ENCODE data around the gene TARS1. TPM values are rescaled to one million over a fixed set of nuclear protein-coding genes. Genes with fewer than 3 reads are reported as not detected.

The TARS1 gene
- total RNA-seq, 1 experiment from 2014 or later = 324 TPM

DNA sequence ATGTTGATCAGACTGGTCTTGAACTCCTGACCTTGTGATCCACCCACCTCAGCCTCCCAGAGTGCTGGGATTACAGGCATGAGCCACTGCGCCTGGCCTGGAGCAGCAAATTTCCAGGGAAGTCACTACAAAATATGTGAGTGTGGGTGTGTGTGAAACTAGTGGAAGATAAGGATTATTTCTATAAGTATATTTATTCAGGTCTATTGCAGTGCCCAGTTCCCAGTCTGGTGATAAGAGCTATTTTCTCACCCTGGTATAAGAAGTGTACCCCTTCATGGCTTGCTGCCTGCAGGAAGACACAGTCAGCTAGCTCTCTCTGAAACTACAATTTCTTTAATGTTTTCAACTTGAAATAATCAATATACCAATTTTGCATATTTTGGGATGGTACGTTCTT lies 37.1 kb downstream of the TARS1 start:
- Histone ChIP-seq H3K4me1 (ENCODE audit: insufficient read depth, low read length, poor library complexity, severe bottlenecking) (peaks cover 5% of the 10 kb centered on the region), H3K4me3 (ENCODE audit: low read depth, low read length, poor library complexity, severe bottlenecking) (no peak overlapping the region), H3K36me3 (ENCODE audit: insufficient read depth, low read length, poor library complexity, severe bottlenecking) (peaks cover 21% of the 10 kb centered on the region), H3K27ac (ENCODE audit: low read depth, low read length, poor library complexity, severe bottlenecking) (no peak overlapping the region), H3K9me3 (ENCODE audit: low read depth, low read length, poor library complexity, severe bottlenecking) (no peaks in the 10 kb centered on the region), H3K27me3 (replicated peaks; ENCODE audit: insufficient read depth, low read depth, low read length, poor library complexity) (no peaks in the 10 kb centered on the region)
- POLR2A ChIA-PET (ENCODE audit: low non-redundant PET) = no interaction called here
- intact Hi-C loops (cut with micrococcal nuclease; ENCODE audit: unreplicated experiment) = loop anchor here (10.0 kb wide), 1 partner anchor 327 kb away; no protein-coding TSS in a partner anchor
- CTCF ChIA-PET = no interaction called here
- BruUV-seq (replicated peaks) = no TSS peak
- TF ChIP-seq EZH2 (IDR thresholded peaks at IDR 0.05; ENCODE audit: borderline replicate concordance, low read depth, low read length, poor library complexity, severe bottlenecking) = no peak
- TF ChIP-seq, protein P1, sequence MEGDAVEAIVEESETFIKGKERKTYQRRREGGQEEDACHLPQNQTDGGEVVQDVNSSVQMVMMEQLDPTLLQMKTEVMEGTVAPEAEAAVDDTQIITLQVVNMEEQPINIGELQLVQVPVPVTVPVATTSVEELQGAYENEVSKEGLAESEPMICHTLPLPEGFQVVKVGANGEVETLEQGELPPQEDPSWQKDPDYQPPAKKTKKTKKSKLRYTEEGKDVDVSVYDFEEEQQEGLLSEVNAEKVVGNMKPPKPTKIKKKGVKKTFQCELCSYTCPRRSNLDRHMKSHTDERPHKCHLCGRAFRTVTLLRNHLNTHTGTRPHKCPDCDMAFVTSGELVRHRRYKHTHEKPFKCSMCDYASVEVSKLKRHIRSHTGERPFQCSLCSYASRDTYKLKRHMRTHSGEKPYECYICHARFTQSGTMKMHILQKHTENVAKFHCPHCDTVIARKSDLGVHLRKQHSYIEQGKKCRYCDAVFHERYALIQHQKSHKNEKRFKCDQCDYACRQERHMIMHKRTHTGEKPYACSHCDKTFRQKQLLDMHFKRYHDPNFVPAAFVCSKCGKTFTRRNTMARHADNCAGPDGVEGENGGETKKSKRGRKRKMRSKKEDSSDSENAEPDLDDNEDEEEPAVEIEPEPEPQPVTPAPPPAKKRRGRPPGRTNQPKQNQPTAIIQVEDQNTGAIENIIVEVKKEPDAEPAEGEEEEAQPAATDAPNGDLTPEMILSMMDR (conservative IDR thresholded peaks at IDR 0.05; ENCODE audit: low read depth, low read length) = no peak
- DNase-seq (ENCODE audit: low spot score) = no peak

DNA sequence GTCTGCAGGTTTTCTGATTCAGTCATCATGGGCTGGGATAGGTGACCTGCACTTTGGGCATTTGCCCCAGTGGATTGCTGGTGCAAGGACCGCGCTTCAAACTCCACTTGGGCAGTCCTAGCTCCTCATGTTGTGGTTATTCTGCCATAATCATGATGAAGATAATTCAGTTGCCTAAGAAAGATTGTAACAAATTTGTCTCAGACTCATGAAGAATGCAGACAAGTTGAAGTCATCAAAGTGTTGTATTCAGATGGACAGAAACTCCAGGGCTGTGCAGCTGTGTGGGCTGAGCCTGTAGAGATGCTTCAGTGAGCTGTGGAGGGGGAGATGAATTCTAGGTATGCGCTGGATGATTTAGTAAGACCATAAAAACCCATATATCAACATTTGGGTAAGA lies 38.5 kb downstream of the TARS1 start:
- H3K27ac ChIP-seq (ENCODE audit: low read depth, low read length, poor library complexity, severe bottlenecking) = no peak overlapping the region
- POLR2A ChIA-PET (ENCODE audit: low non-redundant PET) = no interaction called here
- no peak for DNase-seq (ENCODE audit: low spot score)
- no peaks in the 10 kb centered on the region for H3K9me3 ChIP-seq (ENCODE audit: low read depth, low read length, poor library complexity, severe bottlenecking)
- H3K36me3 ChIP-seq (ENCODE audit: insufficient read depth, low read length, poor library complexity, severe bottlenecking) = peaks cover 7% of the 10 kb centered on the region
- peaks cover 6% of the 10 kb centered on the region for H3K4me1 ChIP-seq (ENCODE audit: insufficient read depth, low read length, poor library complexity, severe bottlenecking)
- no peak overlapping the region for H3K4me3 ChIP-seq (ENCODE audit: low read depth, low read length, poor library complexity, severe bottlenecking)
- H3K27me3 ChIP-seq (replicated peaks; ENCODE audit: insufficient read depth, low read depth, low read length, poor library complexity) = no peaks in the 10 kb centered on the region
- no TSS peak for BruUV-seq (replicated peaks)
- TF ChIP-seq EZH2 (IDR thresholded peaks at IDR 0.05; ENCODE audit: borderline replicate concordance, low read depth, low read length, poor library complexity, severe bottlenecking) = no peak
- TF ChIP-seq, protein P1 (conservative IDR thresholded peaks at IDR 0.05; ENCODE audit: low read depth, low read length) = no peak
- CTCF ChIA-PET = no interaction called here
- intact Hi-C loops (cut with micrococcal nuclease; ENCODE audit: unreplicated experiment) = loop anchor here (10.0 kb wide), 1 partner anchor 325 kb away; no protein-coding TSS in a partner anchor

DNA sequence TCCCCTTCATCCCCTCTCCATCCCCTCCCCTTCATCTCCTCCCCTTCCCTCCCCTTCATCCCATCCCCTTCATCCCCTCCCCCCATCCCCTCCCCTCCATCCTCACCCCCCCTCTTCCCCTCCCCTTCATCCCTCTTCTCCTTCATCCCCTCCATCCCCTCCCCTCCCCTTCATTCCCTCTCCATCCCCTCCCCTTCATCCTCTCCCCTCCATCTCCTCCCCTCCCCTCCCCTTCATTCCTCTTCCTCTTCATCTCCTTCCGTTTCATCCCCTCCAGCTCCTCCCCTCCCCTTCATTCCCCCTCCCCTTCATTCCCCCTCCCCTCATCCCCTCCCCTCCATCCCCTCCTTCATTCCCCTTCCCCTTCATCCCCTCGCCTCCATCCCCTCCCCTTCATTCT lies 40.1 kb downstream of the TARS1 start:
- DNase-seq (ENCODE audit: low spot score) = no peak
- no peaks in the 10 kb centered on the region for H3K9me3 ChIP-seq (ENCODE audit: low read depth, low read length, poor library complexity, severe bottlenecking)
- no peaks in the 10 kb centered on the region for H3K27me3 ChIP-seq (replicated peaks; ENCODE audit: insufficient read depth, low read depth, low read length, poor library complexity)
- TF ChIP-seq EZH2 (IDR thresholded peaks at IDR 0.05; ENCODE audit: borderline replicate concordance, low read depth, low read length, poor library complexity, severe bottlenecking) = no peak
- TF ChIP-seq, protein P1 (conservative IDR thresholded peaks at IDR 0.05; ENCODE audit: low read depth, low read length) = no peak
- no peaks in the 10 kb centered on the region for H3K36me3 ChIP-seq (ENCODE audit: insufficient read depth, low read length, poor library complexity, severe bottlenecking)
- no peak overlapping the region for H3K27ac ChIP-seq (ENCODE audit: low read depth, low read length, poor library complexity, severe bottlenecking)
- no TSS peak for BruUV-seq (replicated peaks)
- ChIA-PET POLR2A (ENCODE audit: low non-redundant PET) (no interaction called here), CTCF (no interaction called here)
- H3K4me3 ChIP-seq (ENCODE audit: low read depth, low read length, poor library complexity, severe bottlenecking) = no peak overlapping the region
- intact Hi-C loops (cut with micrococcal nuclease; ENCODE audit: unreplicated experiment) = no loop called here
- peaks cover 6% of the 10 kb centered on the region for H3K4me1 ChIP-seq (ENCODE audit: insufficient read depth, low read length, poor library complexity, severe bottlenecking)

All from A673 (cell line).